ENCODE measurements around the gene YIPF7.

Gene YIPF7

GRCh38 chr4:44674471-44674870, 23.0 kb upstream of the YIPF7 start:
- no peak for DNase-seq (ENCODE audit: low spot score)
- no peak for TF ChIP-seq CTCF (IDR thresholded peaks at IDR 0.05; ENCODE audit: extremely low read depth, missing control alignments)

GRCh38 chr4:44671636-44672035, 20.2 kb upstream of the YIPF7 start:
- no peak for TF ChIP-seq CTCF (IDR thresholded peaks at IDR 0.05; ENCODE audit: extremely low read depth, missing control alignments)
- DNase-seq (ENCODE audit: low spot score), result no peak

GRCh38 chr4:44670506-44671199, 19.2 kb upstream of the YIPF7 start:
- no peak for DNase-seq (ENCODE audit: low spot score)

GRCh38 chr4:44668526-44668925, 17.1 kb upstream of the YIPF7 start:
- no peak for DNase-seq (ENCODE audit: low spot score)
- no peak for TF ChIP-seq CTCF (IDR thresholded peaks at IDR 0.05; ENCODE audit: extremely low read depth, missing control alignments)

More at GRCh38 chr4:44670506-44671199, 19.2 kb upstream of the YIPF7 start:
- TF ChIP-seq CTCF (IDR thresholded peaks at IDR 0.05; ENCODE audit: extremely low read depth, missing control alignments), result no peak

- TF ChIP-seq CTCF (IDR thresholded peaks at IDR 0.05; ENCODE audit: extremely low read depth, missing control alignments), result no peak
- no peak for DNase-seq (ENCODE audit: low spot score)
These were observed 12.3 kb upstream of the YIPF7 start for GRCh38 chr4:44663539-44664263.

- TF ChIP-seq CTCF (IDR thresholded peaks at IDR 0.05; ENCODE audit: extremely low read depth, missing control alignments), result no peak
- DNase-seq (ENCODE audit: low spot score), result no peak
These were observed 11.2 kb upstream of the YIPF7 start for GRCh38 chr4:44662623-44663005.

- DNase-seq (ENCODE audit: low spot score), result no peak
- TF ChIP-seq CTCF (IDR thresholded peaks at IDR 0.05; ENCODE audit: extremely low read depth, missing control alignments), result no peak
These were observed 10.7 kb upstream of the YIPF7 start for GRCh38 chr4:44661940-44662622.
